Fibroblast of villous mesenchyme (primary cell): Measurements from ENCODE around the gene MAPKAP1. TPM values are rescaled to one million over a fixed set of nuclear protein-coding genes. Genes with fewer than 3 reads are reported as not detected.

Source experiments
- DNase-seq: peaks from one replicate; pipeline ENCODE4 v3.0.0-alpha.2; 2010; ENCODE audit warnings: low read depth
- H3K4me3 ChIP-seq: 2 replicates; pipeline ENCODE4 v1.5.1; 2011; ENCODE audit warnings: low read depth, mild to moderate bottlenecking, low read length
- total RNA-seq: library from RNA; depleted of rRNA; stranded (reverse); fragments of >200 nt; gene quantifications from 2 replicates; pipeline ENCODE4 v1.2.3, GENCODE V29; 2012
- TF ChIP-seq, protein P1 (sequence below): IDR thresholded peaks from 2 replicates; pipeline ENCODE4 v1.5.1; 2012; ENCODE audit warnings: low read depth, mild to moderate bottlenecking, low read length; ENCODE audit not compliant: insufficient read depth

Gene MAPKAP1
- total RNA-seq, 1 donor, result 92.0 TPM

DNA sequence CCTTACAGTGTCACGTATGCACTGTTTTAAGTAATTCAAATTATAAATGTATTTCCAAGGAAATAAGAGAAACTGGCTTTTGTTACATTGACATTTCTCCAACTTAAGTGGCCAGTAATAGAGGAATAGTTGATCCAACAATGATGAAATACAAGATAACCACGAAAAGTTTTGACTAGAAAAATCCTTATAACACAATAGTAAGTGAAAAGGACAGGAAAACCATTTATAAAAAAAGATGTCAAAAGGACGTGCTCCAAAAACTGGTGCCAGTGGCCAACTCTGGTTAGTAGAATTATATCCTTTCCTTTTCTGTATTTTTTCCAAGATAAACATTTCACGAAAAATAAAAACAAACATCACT, 234.5 kb downstream of the MAPKAP1 start:
- H3K4me3 ChIP-seq, result no peak overlapping the region
- TF ChIP-seq, protein P1, sequence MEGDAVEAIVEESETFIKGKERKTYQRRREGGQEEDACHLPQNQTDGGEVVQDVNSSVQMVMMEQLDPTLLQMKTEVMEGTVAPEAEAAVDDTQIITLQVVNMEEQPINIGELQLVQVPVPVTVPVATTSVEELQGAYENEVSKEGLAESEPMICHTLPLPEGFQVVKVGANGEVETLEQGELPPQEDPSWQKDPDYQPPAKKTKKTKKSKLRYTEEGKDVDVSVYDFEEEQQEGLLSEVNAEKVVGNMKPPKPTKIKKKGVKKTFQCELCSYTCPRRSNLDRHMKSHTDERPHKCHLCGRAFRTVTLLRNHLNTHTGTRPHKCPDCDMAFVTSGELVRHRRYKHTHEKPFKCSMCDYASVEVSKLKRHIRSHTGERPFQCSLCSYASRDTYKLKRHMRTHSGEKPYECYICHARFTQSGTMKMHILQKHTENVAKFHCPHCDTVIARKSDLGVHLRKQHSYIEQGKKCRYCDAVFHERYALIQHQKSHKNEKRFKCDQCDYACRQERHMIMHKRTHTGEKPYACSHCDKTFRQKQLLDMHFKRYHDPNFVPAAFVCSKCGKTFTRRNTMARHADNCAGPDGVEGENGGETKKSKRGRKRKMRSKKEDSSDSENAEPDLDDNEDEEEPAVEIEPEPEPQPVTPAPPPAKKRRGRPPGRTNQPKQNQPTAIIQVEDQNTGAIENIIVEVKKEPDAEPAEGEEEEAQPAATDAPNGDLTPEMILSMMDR, result no peak
- DNase-seq, result no peak

DNA sequence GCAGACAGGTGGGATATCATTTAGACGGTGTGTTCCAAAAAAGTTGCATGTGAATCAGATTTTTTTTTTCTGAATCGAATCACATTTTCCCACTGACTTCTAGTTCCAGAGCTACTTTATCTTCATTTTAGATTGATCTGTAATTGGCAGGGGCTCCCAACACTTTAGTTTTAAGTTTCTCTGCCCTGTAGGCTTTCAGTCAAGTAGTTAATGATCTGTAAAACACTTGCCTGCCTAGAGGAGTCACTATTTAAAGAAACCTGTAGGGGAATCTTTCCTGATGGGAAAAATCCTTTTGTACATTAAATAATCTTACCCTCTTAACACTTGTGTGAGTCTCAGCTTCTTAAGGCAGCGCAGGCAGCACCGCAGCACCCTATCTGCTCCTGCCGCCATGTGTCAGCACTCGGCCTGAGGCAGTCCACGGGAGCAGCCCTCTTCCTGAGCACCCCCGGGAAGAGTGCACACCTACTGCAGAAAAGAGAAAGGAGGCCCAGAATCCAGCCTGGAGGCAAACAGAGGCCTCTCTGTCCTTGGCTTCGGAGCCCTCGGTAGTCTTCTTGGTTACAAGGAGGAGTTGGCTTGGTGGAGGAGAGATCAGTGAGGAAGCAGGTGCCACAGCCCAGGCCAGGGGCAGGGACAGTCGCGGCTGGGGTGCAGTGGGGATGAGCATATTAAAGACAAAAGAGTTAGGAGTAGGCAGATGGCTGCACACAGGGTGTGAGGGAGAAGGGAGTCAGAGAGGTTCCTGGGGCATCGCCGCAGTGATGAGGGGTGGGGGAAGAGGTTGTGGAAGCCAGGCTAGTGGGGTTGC, 236.0 kb downstream of the MAPKAP1 start:
- no peak for DNase-seq
- TF ChIP-seq, protein P1, result no peak
- H3K4me3 ChIP-seq, result no peak overlapping the region

DNA sequence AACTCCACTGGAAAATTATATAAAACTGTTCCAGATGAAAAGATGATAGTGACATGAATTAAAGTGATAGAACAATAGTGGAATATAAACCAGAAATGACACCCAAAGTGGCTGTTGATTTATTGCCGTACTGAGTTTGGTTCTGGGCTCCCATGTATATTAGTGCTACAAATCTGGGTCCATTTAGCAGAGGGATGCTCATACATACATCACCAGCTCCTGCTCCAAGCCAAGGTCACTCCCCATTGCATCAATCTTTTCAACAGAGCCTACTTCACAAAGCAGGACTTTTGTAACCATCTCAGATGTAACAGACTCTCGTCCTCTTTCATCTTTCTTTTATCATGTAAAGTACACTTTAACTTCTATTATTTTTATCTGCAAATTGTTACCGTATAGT, 236.8 kb downstream of the MAPKAP1 start:
- TF ChIP-seq, protein P1, result no peak
- no peak for DNase-seq
- no peak overlapping the region for H3K4me3 ChIP-seq

DNA sequence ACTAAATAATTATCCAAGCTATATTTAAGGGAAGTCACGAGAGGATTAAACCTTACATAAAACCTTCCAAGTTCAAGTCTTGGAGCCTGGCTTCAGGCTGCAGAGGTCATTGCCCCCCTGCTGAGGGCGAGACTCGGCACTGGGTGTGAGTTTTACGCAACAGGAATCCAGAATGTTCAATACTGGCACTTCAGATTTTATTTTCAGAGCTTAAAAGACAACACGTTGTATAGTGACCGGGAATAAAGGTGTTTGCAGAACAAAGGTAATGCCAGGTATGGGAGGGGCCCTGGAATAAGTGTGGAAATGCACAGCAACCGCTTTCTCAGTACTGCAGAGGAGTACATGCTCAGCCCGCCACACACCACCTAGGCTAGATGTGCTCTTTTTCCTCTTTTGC, 238.4 kb downstream of the MAPKAP1 start:
- no peak for DNase-seq
- TF ChIP-seq, protein P1, result no peak
- H3K4me3 ChIP-seq, result no peak overlapping the region

DNA sequence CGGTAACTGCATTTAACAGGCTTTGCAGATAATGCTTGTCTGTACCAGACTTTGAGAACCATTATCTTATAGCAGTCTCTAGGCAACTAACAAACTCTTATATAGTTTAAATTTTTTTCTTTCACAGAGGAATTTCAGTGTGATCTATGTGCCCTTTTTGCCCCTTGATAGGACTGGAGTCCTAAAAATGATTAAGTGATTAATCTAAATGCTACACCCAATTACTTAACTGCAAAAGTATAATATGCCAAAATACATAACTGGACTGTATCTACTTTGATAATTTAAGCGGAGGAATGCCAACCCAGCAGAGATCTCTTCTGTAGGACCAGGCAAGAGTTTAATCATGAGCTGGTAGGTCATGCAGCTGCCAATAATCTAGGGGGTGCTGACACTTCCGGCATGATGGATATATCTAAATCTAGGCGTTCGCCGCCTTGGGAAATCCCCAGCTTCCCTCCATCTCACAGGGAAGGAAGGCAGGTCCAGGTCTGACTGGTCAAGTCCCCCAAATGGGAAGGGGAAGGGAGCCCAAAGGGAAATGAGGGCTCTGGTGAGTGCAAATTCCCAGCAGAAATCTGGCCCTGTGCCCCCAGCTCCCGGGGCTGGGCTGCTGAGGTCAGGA, 239.8 kb downstream of the MAPKAP1 start:
- DNase-seq, result no peak
- H3K4me3 ChIP-seq, result no peak overlapping the region
- TF ChIP-seq, protein P1, result no peak

DNA sequence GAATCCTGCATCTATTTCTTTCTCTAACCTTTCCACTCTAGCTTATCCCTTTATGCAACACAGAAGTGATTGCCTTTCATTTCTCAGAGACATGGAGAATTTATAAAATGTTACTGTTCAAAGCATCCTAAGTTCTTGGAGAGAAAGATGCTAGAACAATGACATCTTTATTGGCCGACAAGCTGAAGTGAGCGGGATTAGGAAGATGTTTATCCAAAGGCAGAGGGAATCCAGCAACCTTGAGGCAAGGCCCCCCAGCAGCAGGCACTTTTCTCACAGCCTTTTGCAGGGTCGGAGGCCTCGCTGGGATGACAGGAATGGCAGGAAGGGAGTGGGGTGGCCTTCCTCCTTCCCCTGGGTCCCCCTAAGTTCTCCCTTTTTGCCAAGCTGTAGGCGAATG, 240.6 kb downstream of the MAPKAP1 start:
- H3K4me3 ChIP-seq, result no peak overlapping the region
- TF ChIP-seq, protein P1, result no peak
- no peak for DNase-seq
